GM12872 (cell line): Measurements from ENCODE around the gene S100B.

Experiments used
- CTCF ChIP-seq: IDR thresholded peaks from 3 replicates; pipeline ENCODE4 v1.5.1; 2011; ENCODE audit warnings: low read depth, mild to moderate bottlenecking, low read length, moderate library complexity; ENCODE audit not compliant: insufficient read depth

The S100B gene

GRCh38 chr21:46643379-46644177, 38.7 kb upstream of the S100B start:
- no peak for TF ChIP-seq CTCF

GRCh38 chr21:46641656-46642055, 36.8 kb upstream of the S100B start:
- no peak for TF ChIP-seq CTCF

- no peak for TF ChIP-seq CTCF
Measured at GRCh38 chr21:46639489-46640386, 34.9 kb upstream of the S100B start.

DNA sequence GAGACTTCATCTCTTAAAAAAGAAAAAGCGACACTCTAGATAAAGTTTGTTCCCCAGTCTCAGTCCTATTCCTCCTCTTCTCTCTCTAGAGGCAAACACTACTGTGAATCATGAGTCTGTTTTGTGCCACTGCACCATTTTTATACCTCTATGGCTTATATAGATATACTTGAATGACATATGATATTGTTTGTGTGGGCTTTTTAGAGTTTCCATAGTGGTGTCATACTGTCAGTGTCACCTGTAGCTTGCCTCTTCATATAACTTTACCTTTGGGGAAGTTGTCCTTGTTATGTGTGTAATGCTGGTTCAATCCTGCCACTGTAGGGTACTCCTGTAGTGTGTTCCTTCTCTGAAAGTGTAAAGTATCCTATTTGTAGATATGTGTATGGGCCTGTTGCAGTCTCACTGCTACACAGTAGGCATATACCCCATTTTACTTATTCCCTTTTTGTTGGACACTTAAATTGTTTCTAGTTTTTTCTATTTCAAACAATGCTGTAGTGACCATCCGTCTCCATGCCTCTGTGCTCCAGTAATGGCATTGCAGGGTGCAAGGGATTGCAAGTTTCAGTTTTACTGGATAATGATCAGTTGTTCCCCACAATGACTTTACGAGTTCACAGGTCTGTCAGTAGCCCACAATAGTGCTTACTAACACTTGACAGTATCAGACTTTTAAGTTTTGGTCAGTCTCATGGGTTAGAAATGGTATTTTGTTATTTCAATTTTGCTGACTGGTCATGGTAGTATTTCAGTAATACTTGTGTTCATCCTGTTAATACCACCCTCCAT, 33.3 kb upstream of the S100B start:
- TF ChIP-seq CTCF, result no peak

DNA sequence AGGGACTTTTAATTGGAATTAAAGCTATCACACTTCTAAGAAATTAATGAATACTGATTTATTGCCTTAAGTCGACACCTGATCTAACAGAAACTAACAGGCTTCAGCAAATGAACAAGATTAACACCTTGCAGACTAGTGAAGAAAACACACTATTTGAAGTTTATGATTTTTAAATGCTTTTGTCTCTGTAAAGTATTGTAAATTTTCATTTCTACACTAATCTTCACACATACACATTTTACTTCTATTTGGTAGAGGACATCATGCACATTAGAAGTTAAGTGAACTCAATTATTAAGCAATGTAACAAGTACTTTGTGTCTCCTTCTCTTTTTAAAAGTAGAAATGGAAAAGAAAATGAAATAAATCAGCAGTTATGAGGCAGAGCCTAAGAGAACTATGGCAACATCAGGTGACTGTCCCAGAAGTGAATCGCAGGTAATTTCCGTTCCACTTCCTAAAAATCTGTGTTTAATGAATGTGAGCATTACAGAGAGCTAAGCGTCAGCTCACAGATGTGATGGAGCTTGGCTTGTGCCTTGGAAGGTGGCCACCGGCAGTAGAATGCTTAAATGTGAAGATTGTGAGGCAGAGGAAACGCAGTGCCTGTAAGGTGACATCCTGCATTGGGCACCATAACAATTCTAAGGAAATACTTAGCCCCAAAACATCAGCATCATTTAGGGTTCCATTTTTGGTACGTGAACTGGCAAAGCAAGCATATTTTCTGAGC, 31.8 kb upstream of the S100B start:
- no peak for TF ChIP-seq CTCF

DNA sequence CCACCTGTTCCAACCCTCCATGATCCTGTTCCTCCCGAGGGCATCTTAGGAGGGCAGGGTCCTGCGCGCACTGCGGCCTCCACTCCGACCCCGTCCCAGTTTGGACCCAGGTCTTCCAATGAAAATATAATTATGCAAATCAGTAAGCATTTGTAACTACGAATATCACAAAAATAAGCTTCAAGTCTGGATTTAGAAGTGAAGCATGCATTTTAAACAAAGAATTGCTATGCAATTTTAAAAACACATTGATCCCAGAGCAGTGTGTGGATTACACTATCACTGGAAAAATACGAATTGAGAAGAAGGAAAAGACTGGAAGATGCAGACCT, 31.3 kb upstream of the S100B start:
- no peak for TF ChIP-seq CTCF
